ENCODE measurements around the gene GNG4. TPM values are rescaled to one million over a fixed set of nuclear protein-coding genes. Genes with fewer than 3 reads are reported as not detected.
"Not testable (repeated sequence)": the region's sequence is repeated elsewhere in the genome, so short reads cannot be mapped to it uniquely, and the experiment has no call there.

Gene GNG4
- total and polyA plus RNA-seq, 2 donors (not counting 1 experiment from before 2014, with no cell fraction given): under 0.01 to 0.06 TPM

DNA sequence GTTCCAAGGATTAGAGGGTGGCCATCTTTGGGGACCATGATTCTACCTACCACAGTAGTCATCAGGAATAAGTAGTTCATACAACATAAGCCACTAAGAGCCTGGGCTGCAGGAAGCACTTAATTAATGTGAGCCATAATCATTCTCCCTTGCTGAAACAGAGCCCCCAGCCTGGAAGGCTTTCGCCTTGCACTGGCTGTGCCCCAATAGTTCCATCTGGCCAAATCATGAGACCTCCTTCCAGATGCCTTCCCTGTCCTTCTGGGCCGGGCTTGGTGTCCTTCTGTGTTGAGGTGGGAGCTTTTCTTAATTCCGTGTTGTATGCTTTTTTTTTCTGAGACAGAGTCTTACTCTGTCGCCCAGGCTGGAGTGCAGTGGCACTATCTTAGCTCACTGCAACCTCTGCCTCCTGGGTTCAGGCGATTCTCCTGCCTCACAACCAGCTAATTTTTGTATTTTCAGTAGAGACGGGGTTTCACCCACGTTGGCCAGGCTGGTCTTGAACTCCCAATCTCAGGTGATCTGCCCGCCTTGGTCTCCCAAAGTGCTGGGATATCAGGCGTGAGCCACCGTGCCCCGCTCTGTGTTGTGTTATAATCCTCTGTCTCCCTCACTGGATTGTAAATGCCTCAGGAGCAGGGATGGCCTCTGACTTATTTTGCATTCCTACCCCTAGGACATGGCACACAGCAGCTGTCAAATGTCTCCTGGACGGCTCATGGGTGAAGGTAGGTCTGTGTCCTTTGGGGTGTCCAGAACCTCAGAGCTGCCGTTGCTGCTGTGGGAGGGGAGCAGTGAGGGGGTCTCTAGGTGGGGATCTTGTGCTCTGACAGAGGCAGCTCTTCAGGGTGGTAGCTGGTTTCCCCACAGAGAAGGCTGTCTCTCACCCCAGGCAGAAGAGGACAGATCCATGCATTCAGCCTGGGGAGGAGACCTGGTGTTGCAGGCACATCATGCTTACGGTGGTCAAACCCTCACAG is 10.1 kb downstream of the GNG4 start:
- H3K27me3 ChIP-seq (ENCODE audit: control insufficient read depth, insufficient read depth, low read length): peaks cover 2% of the 10 kb centered on the region
- H3K4me3 ChIP-seq (replicated peaks in 1 of 4; ENCODE audit: control extremely low read depth in 1 of 4, insufficient read depth in 1 of 4, low read depth in 3 of 4, low read length in 4 of 4): no peak overlapping the region
- H3K4me1 ChIP-seq (ENCODE audit: control insufficient read depth, extremely low read depth, insufficient read depth, low read length): no peaks in the 10 kb centered on the region
- DNase-seq (ENCODE audit: low read depth in 2 of 2): no peak
- no peak overlapping the region for H3K27ac ChIP-seq (ENCODE audit: insufficient read depth, low read length)
- H3K36me3 ChIP-seq (ENCODE audit: control insufficient read depth, insufficient read depth, low read length): no peaks in the 10 kb centered on the region
- H2AFZ ChIP-seq (ENCODE audit: low read length): no peak overlapping the region
- no peaks in the 10 kb centered on the region for H4K20me1 ChIP-seq (ENCODE audit: control insufficient read depth, extremely low read depth, insufficient read depth, low read length)
- H3K79me2 ChIP-seq (ENCODE audit: control insufficient read depth, insufficient read depth, low read length): no peaks in the 10 kb centered on the region
- no peak overlapping the region for H3K9ac ChIP-seq (ENCODE audit: insufficient read depth, low read length)
- TF ChIP-seq, protein P1, sequence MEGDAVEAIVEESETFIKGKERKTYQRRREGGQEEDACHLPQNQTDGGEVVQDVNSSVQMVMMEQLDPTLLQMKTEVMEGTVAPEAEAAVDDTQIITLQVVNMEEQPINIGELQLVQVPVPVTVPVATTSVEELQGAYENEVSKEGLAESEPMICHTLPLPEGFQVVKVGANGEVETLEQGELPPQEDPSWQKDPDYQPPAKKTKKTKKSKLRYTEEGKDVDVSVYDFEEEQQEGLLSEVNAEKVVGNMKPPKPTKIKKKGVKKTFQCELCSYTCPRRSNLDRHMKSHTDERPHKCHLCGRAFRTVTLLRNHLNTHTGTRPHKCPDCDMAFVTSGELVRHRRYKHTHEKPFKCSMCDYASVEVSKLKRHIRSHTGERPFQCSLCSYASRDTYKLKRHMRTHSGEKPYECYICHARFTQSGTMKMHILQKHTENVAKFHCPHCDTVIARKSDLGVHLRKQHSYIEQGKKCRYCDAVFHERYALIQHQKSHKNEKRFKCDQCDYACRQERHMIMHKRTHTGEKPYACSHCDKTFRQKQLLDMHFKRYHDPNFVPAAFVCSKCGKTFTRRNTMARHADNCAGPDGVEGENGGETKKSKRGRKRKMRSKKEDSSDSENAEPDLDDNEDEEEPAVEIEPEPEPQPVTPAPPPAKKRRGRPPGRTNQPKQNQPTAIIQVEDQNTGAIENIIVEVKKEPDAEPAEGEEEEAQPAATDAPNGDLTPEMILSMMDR (conservative IDR thresholded peaks at IDR 0.05 in 1 of 2, IDR thresholded peaks at IDR 0.05 in 1 of 2; ENCODE audit: low read depth in 1 of 2, low read length in 2 of 2): no peak
- TF ChIP-seq EZH2 (IDR thresholded peaks at IDR 0.05; ENCODE audit: low read length, missing control alignments): no peak
- H3K4me2 ChIP-seq (ENCODE audit: extremely low read depth, insufficient read depth, low read length): no peak overlapping the region
- no peaks in the 10 kb centered on the region for H3K9me3 ChIP-seq (ENCODE audit: control insufficient read depth, insufficient read depth, low read depth, low read length)

DNA sequence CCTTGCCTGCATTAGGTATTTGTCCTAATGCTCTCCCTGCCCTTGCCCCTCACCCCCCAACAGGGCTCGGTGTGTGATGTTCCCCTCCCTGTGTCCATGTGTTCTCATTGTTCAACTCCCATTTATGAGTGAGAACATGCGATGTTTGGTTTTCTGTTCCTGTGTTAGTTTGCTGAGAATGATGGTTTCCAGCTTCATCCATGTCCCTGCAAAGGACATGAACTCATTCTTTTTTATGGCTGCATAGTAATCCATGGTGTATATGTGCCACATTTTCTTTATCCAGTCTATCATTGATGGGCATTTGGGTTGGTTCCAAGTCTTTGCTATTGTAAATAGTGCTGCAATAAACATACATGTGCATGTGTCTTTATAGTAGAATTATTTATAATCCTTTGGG is 11.0 kb downstream of the GNG4 start:
- H3K36me3 ChIP-seq (ENCODE audit: control insufficient read depth, insufficient read depth, low read length); H3K79me2 ChIP-seq (ENCODE audit: control insufficient read depth, insufficient read depth, low read length); DNase-seq (ENCODE audit: low read depth in 2 of 2); H4K20me1 ChIP-seq (ENCODE audit: control insufficient read depth, extremely low read depth, insufficient read depth, low read length); H3K9me3 ChIP-seq (ENCODE audit: control insufficient read depth, insufficient read depth, low read depth, low read length); H3K9ac ChIP-seq (ENCODE audit: insufficient read depth, low read length); H3K27ac ChIP-seq (ENCODE audit: insufficient read depth, low read length); H3K27me3 ChIP-seq (ENCODE audit: control insufficient read depth, insufficient read depth, low read length); H3K4me2 ChIP-seq (ENCODE audit: extremely low read depth, insufficient read depth, low read length); H3K4me1 ChIP-seq (ENCODE audit: control insufficient read depth, extremely low read depth, insufficient read depth, low read length); H2AFZ ChIP-seq (ENCODE audit: low read length); H3K4me3 ChIP-seq (replicated peaks in 1 of 4; ENCODE audit: control extremely low read depth in 1 of 4, insufficient read depth in 1 of 4, low read depth in 3 of 4, low read length in 4 of 4): not testable (repeated sequence)

DNA sequence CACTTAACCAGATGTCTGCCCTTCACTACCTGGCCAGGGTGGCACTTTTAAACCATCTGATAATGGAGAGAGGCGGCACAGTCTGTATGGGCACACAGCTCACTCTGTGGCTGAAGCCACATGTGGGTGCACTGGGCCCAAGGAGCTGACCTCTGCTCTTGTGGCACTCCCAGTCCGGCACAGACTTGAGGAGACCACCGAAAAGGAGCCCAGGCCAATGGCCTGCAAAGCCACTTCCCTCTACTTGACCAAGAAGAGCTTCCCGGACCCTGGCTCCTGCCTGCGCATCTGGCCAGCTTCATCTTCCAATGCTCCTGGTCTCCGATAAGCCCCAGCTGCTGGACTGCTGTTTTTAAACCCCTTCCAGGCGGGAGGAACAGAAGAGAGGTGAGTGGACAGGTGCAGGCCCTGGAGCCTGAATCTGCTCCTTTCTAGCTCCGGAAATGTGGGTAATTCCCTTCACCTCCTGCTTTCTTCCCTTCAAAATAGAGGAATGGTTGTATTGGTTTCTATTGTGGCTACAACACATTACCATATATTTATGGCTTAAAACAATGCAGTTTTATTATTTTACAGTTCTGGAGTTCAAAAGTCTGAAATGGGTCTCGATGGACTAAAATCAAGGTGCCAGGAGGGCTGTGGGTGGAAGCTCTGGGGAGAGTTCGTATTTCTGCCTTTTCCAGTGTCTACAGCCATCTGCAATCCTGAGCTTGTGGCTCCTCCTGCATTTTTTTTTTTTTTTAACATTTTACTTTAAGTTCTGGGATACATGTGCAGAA is 11.6 kb downstream of the GNG4 start:
- no peak overlapping the region for H3K4me2 ChIP-seq (ENCODE audit: extremely low read depth, insufficient read depth, low read length)
- H3K36me3 ChIP-seq (ENCODE audit: control insufficient read depth, insufficient read depth, low read length): no peaks in the 10 kb centered on the region
- no peak overlapping the region for H3K9ac ChIP-seq (ENCODE audit: insufficient read depth, low read length)
- no peak for DNase-seq (ENCODE audit: low read depth in 2 of 2)
- TF ChIP-seq, protein P1 (conservative IDR thresholded peaks at IDR 0.05 in 1 of 2, IDR thresholded peaks at IDR 0.05 in 1 of 2; ENCODE audit: low read depth in 1 of 2, low read length in 2 of 2): no peak
- no peak for TF ChIP-seq EZH2 (IDR thresholded peaks at IDR 0.05; ENCODE audit: low read length, missing control alignments)
- peaks cover 3% of the 10 kb centered on the region for H3K4me1 ChIP-seq (ENCODE audit: control insufficient read depth, extremely low read depth, insufficient read depth, low read length)
- H3K9me3 ChIP-seq (ENCODE audit: control insufficient read depth, insufficient read depth, low read depth, low read length): no peaks in the 10 kb centered on the region
- no peak overlapping the region for H3K4me3 ChIP-seq (replicated peaks in 1 of 4; ENCODE audit: control extremely low read depth in 1 of 4, insufficient read depth in 1 of 4, low read depth in 3 of 4, low read length in 4 of 4)
- H3K27me3 ChIP-seq (ENCODE audit: control insufficient read depth, insufficient read depth, low read length): no peaks in the 10 kb centered on the region
- no peak overlapping the region for H2AFZ ChIP-seq (ENCODE audit: low read length)
- no peaks in the 10 kb centered on the region for H4K20me1 ChIP-seq (ENCODE audit: control insufficient read depth, extremely low read depth, insufficient read depth, low read length)
- H3K27ac ChIP-seq (ENCODE audit: insufficient read depth, low read length): no peak overlapping the region
- H3K79me2 ChIP-seq (ENCODE audit: control insufficient read depth, insufficient read depth, low read length): no peaks in the 10 kb centered on the region
